HEK293T (cell line): ENCODE measurements around the gene PBX1.

Experiments
- BHLHE40 ChIP-seq: fragments of 450-650 bp; IDR thresholded peaks from 2 replicates; pipeline ENCODE4 v1.6.1; 2016; ENCODE audit warnings: mild to moderate bottlenecking, moderate library complexity, borderline replicate concordance
- ELF4 ChIP-seq: fragments of 450-650 bp; IDR thresholded peaks from 2 replicates; pipeline ENCODE4 v1.6.1; 2017; ENCODE audit warnings: antibody characterized with exemption
- FOXA1 ChIP-seq: fragments of 450-650 bp; IDR thresholded peaks from 2 replicates; pipeline ENCODE4 v1.6.1; 2016; ENCODE audit warnings: mild to moderate bottlenecking
- FOXK2 ChIP-seq: fragments of 450-650 bp; IDR thresholded peaks from 2 replicates; pipeline ENCODE4 v1.6.1; 2016; ENCODE audit warnings: mild to moderate bottlenecking
- FOXM1 ChIP-seq: fragments of 450-650 bp; IDR thresholded peaks from 2 replicates; pipeline ENCODE4 v1.6.1; 2017; ENCODE audit warnings: mild to moderate bottlenecking, borderline replicate concordance
- HDGF ChIP-seq: fragments of 450-650 bp; IDR thresholded peaks from 2 replicates; pipeline ENCODE4 v1.6.1; 2017; ENCODE audit warnings: antibody characterized with exemption, borderline replicate concordance
- L3MBTL2 ChIP-seq: fragments of 450-650 bp; conservative IDR thresholded peaks from 2 replicates; pipeline ENCODE4 v1.6.1; 2016; ENCODE audit warnings: mild to moderate bottlenecking
- LEF1 ChIP-seq: fragments of 450-650 bp; IDR thresholded peaks from 2 replicates; pipeline ENCODE4 v1.6.1; 2017; ENCODE audit warnings: mild to moderate bottlenecking, borderline replicate concordance
- NFRKB ChIP-seq: fragments of 450-650 bp; IDR thresholded peaks from 2 replicates; pipeline ENCODE4 v1.6.1; 2016; ENCODE audit warnings: mild to moderate bottlenecking, moderate library complexity
- SP1 ChIP-seq: fragments of 450-650 bp; IDR thresholded peaks from 2 replicates; pipeline ENCODE4 v1.6.1; 2017
- SUZ12 ChIP-seq: fragments of 450-650 bp; IDR thresholded peaks from 2 replicates; pipeline ENCODE4 v1.6.1; 2016; ENCODE audit warnings: mild to moderate bottlenecking
- TARDBP ChIP-seq: fragments of 450-650 bp; IDR thresholded peaks from 2 replicates; pipeline ENCODE4 v1.6.1; 2016
- ZNF384 ChIP-seq: fragments of 450-650 bp; IDR thresholded peaks from 2 replicates; pipeline ENCODE4 v1.6.1; 2016
- TF ChIP-seq, protein P1 (sequence below): fragments of 450-650 bp; IDR thresholded peaks from 2 replicates; pipeline ENCODE4 v1.6.1; 2016

GRCh38 chr1:164610538-164611222, 51.7 kb downstream of the PBX1 start:
- TF ChIP-seq NFRKB (no peak), BHLHE40 (no peak), FOXA1 (no peak), ZNF384 (no peak), L3MBTL2 (no peak), SP1 (no peak), TARDBP (no peak), FOXK2 (no peak), FOXM1 (no peak), HDGF (no peak), LEF1 (no peak), ELF4 (no peak), SUZ12 (no peak)
- TF ChIP-seq, protein P1, sequence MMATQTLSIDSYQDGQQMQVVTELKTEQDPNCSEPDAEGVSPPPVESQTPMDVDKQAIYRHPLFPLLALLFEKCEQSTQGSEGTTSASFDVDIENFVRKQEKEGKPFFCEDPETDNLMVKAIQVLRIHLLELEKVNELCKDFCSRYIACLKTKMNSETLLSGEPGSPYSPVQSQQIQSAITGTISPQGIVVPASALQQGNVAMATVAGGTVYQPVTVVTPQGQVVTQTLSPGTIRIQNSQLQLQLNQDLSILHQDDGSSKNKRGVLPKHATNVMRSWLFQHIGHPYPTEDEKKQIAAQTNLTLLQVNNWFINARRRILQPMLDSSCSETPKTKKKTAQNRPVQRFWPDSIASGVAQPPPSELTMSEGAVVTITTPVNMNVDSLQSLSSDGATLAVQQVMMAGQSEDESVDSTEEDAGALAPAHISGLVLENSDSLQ: no peak
